C4-2B (cell line): ENCODE measurements around the gene EYA4.

Experiments
- CTCF ChIP-seq: fragments of 450-650 bp; conservative IDR thresholded peaks from 2 replicates; pipeline ENCODE4 v1.5.1; 2017; ENCODE audit warnings: mild to moderate bottlenecking
- ZFX ChIP-seq: fragments of 450-650 bp; IDR thresholded peaks from 2 replicates; pipeline ENCODE4 v1.6.1; 2017

- no peak for TF ChIP-seq CTCF
- no peak for TF ChIP-seq ZFX
These were observed 189.4 kb downstream of the EYA4 start for GRCh38 chr6:133430530-133430929.
